NCI-H526 treated with DMSO at 0.1 percent for 48 hours (cell line): ENCODE measurements around the gene FAM171A1.
"Not testable (repeated sequence)": the region's sequence is repeated elsewhere in the genome, so short reads cannot be mapped to it uniquely, and the experiment has no call there.

ENCODE experiments used
- DNase-seq: peaks from one replicate; lab custom pipeline; 2025; lab: John Stamatoyannopoulos, UW

FAM171A1 gene

DNA sequence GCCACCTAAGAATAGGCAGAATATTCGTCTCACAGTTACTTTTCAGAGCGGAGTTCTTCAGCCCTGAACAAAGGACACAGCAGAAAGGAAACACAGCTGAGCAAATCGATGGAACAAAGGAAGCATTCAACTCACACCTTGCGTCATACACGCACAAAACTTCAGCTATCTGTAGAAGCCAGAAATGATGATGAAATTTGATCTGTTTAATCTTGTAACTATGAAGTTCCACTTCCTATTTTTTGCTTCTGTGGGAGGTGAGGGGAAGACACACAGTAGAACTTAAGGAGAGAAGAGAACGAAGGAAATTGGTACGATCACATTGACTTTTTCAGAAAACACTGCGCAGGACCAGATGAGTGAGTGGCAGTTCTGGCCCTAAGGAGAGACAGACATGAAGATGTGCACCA, 26.2 kb downstream of the FAM171A1 start:
- DNase-seq, result peak; percentile 84

DNA sequence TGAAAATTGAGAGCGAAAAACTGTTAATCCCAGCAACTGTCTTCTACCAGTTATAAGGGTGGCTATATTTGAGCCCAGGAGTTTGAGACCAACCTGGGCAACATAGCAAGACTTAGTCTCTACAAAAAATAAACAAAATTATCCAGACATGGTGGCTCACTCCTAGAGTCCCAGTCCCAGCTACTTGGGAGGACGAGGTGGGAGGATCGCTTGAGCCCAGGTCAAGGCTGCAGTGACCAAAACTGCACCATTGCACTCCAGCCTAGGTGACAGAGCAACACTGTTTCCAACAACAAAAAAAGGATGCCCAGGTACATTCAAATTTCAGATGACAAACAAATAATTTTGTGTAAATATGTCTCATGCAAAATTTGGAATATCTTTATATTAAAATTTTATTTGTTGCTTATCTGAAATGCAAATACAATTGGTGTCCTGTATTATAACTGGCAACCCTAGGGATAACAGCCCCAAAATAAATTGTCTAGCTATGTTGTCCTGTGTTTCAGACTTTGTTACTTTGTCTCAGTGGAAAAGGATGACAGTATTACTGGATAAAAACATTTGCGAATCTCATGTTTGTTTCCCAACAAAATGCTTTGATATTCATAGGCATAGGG, 26.7 kb downstream of the FAM171A1 start:
- DNase-seq, result peak; percentile 77

DNA sequence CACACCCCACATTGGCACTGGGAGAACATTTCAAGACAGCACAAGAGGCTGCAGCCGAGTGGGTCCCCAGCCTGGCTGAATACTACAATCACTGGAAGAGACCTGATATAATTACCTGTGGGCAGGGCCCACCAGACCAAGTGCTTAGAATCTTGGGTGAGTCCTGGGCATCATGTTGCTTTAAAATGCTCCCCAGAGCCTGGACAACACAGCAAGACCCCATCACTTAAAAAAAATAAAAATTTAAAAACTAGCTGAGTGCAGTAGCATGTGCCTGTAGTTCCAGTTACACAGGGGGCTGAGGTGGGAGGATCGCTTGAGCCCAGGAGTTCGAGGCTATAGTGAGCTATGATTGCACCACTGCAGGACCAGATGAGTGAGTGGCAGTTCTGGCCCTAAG, 28.1 kb downstream of the FAM171A1 start:
- no peak for DNase-seq

DNA sequence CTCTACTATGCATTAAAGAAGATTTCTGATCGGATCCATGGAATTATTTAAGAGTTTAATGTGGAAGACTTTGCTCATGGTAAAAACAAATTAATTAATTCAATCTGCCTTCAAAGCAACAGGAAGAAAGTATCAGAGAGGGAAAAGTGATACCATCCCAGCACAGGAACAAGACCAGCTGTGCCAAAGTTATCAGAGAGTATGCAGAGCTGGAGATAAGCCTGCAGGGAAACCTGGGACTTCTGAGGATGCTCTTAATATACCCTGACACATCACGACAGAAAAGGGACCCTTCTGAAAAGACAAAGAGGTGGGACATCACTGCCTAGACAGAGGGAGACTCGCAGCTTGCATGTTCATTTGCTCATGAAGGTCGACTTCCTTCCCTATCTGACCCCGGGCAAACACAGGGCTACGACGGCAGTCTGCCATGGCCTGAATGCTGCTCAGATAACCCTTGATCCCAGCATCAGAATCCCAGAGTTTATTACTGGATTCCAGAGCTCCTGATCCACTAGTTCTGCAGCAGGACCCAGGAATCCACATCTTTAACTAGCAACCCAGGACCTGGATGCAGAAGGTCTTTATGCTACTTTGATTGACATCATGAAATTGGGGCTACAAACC, 29.5 kb downstream of the FAM171A1 start:
- no peak for DNase-seq

DNA sequence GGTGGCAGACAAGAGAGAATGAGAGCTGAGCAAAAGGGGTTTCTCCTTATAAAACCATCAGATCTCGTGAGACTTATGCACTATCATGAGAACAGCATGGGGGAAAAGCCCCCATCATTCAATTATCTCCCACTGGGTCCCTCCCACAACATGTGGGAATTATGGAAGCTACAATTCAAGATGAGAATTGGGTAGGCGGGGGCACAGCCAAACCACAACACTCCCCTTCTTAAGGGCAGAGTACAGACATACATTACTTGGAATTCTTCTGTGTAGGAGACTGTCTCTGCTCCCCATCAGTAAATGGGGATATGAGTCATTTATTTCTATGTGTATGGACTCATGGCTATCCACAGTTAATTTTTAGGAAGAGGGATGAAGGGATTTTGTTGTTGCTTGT, 31.2 kb downstream of the FAM171A1 start:
- DNase-seq, result no peak

DNA sequence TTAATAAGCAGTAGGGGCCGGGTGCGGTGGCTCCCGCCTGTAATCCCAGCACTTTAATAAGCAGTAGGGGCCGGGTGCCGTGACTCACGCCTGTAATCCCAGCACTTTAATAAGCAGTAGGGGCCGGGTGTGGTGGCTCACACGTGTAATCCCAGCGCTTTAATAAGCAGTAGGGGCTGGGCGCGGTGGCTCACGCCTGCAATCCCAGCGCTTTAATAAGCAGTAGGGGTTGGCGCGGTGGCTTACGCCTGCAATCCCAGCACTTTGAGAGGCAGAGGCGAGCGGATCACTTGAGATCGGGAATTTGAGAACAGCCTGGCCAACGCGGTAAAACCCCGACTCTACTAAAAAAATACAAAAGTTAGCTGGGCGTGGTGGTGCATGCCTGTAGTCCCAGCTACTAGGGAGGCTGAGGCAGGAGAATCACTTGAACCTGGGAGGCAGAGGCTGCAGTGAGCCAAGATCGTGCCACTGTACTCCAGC, 33.6 kb downstream of the FAM171A1 start:
- DNase-seq, result not testable (repeated sequence)

DNA sequence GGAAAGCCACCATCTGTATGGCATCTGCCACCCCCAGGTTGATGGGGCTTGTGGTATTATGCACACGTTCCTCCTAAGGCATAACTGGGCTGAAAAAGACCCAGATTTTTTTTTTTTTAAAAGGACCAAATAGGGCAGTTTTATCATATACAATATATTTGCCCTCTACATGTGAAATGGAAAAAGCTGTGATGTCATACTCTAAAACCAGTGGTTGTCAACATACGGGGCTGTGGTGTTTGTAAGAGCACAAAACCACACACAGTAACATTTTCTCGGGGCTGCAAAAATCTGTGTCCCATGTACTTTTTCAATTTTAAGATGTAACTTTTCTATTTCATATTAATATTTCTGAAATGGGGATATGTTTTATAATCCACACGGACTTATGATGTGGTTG, 34.9 kb downstream of the FAM171A1 start:
- no peak for DNase-seq

DNA sequence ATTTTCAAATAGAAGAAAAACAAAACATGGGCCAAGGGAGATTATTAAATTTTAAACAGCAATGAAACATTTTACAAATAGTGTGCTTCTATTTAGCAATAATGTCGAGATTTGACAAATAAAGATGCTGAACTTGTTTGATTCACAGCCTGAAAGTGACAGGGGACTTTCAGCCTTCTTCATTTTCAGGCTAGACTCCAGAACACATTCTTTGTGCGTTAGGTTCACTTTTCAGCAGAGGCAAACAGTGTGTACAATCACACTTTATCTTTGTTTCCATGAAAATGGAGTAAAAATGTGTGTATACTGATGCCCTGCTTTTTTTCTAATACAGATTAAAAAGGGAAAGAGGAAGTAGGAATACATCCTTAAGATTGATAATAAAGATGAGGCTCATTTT, 35.6 kb downstream of the FAM171A1 start:
- no peak for DNase-seq

DNA sequence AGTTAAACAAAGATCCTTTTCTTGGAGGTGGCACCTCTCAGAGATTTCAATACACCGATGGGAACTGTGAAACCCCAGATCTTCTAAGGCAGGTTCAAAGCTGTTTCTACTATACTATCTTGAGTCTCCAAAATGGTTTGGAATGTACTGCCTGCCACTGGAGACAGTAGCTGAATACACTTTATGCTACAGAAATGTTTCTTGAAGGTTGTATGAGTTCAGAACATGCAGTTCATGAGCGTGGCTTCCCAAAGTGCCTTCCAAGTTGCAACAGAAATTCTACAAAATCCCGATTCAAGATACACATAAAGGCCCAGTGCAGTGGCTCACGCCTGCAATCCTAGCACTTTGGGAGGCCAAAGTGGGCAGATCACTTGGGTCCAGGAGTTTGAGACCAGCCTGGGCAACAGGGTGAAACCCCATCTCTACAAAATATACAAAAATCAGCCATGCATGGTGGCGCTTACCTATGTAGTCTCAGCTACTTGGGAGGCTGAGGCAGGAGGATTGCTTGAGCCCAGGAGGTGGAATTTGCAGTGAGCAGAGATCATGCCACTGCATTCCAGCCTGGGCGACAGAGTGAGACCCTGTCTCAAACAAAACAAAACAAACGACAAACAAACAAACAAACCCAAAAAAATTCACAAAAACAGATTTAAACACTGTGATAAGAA, 36.3 kb downstream of the FAM171A1 start:
- DNase-seq, result no peak

DNA sequence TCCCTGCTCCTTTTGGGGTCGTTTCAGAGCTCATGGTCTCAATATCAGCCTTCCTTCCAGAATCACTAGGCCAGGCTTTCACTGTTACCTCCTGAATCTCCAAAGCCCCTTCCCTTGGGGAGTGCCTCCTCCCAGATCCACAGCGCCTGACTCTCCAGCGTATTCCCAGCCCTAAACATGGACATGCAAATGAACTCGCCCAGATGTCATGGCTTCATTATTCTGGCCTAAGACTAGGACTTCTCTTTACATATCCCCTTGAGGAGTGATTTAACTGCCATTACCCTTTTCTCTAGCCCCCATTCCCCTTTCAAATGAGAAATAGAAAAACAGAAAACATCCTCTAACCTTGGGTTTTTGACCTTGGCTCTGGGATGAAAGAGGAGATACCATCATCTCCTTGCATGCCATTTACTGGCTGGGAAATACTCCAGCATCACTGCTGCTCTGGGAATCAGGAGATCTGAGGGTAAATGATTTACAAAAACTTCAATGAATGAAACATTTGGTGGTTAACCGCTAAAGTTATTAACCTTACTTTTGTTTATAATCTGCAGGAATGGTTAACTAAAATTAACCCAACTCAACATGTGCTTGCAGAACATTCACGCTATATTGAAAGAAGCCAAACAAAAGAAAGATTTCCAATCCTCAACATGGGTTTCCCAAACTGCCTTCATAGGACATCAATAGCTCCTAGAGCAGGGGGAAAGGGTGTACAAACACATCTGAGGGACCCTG, 37.0 kb downstream of the FAM171A1 start:
- DNase-seq, result peak; percentile 36

DNA sequence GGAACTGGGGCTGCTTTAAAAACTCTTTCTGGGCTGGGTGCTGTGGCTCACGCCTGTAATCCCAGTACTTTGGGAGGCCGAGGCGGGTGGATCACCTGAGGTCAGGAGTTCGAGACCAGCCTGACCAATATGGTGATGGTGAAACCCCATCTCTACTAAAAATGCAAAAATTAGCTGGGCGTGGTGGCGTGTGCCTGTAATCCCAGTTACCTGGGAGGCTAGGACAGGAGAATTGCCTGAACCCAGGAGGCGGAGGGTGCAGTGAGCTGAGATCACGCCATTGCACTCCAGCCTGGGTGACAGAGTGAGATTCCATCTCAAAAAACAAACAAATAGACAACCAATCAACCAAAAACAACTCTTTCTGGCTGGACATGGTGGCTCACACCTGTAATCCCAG, 37.9 kb downstream of the FAM171A1 start:
- not testable (repeated sequence) for DNase-seq

DNA sequence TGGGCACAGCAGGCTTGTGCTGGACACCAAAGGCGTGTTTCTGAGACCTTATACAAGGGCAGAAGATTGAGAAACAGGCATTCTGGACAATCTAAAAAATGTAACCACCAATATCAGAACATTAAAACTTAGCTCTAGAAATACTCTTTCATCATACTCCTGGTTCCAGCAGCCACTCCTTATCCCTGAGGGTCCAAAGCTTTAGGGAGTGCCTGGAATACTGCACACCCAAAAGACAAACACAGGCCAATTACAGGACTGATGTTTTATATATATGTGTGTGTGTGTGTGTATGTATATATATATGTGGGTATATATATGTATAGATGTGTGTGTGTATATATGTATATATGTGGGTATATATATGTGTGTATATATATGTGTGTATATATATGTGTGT, 39.6 kb downstream of the FAM171A1 start:
- no peak for DNase-seq

DNA sequence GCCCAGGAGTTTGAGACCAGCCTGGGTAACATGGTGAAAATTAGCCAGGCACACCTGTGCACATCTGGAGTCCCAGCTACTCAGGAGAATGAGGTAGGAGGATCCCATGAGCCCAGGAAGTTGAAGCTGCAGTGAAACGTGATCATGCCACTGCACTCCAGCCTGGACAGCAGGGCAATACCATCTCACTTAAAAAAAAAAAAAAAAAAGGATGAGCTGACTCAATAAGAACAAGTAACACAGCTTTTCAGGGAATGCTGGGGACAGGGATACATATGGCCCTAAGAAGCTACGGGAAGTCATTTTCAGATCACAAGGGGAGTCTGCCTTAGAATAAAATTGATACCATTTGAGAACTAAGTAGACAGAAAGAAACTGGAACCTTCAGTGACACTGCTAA, 41.7 kb downstream of the FAM171A1 start:
- no peak for DNase-seq

DNA sequence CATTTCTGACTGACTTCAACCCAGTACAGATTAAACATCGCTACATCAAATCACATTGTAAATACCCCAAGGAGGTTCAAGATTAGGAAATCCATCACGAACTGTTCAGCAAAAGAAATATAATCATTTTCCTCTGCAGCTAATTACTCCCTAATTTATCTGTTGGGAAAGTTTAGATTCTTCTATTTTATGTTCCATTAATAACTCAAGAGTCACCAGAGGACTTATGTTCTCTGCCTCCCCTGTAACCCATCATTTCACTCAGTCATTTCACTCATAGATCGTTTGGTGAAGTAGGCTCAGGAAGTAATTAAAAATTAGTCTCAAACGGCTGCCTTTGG, 45.2 kb downstream of the FAM171A1 start:
- DNase-seq, result no peak

DNA sequence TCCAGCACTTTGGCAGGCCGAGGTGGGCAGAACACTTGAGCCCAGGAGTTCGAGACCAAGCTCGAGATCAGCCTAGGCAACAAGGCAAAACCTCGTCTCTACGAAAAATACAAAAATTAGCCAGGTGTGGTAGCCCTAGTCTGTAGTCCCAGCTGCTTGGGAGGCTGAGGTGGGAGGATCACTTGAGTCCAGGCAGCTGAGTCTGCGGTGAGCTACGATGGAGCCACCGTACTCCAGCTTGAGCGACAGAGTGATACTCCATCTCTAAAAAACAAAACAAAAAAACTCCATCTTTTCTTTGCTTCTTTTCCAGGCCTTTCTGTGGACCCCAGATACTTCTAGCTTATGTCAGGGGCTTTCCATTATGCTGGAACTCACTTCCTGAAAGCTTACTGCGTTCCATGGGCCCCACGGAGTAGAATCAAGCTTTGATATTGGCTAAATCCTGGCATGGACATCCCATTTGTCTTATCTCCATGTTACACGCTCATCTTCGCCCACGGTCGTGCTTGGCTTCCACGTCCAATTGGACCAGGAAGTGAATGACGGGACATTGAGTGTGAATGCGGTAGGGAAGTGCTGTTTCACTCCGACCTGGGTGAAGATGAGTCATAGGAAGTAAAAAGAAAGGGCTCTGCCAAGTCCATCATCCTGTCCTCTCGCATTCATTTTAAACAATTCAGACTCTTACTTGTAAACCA, 45.7 kb downstream of the FAM171A1 start:
- no peak for DNase-seq

DNA sequence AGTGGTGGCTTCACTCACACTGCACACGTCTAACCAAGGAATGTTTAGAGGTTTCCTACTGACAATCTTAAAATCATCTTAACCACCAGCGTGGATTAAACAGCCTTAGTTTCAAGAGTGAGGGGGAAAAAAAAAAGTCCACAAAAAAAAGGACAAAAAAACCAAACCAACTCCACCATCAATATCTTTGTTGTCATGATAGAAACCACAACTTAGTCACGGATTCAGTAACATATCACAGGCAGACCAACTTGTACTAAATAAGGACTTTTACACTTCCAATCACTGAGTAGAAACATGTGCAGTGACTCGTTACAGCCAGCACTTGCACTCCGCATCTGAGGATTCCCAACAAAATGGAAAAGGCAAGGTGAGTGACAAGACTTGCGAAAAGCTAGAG, 46.5 kb downstream of the FAM171A1 start:
- DNase-seq, result no peak

DNA sequence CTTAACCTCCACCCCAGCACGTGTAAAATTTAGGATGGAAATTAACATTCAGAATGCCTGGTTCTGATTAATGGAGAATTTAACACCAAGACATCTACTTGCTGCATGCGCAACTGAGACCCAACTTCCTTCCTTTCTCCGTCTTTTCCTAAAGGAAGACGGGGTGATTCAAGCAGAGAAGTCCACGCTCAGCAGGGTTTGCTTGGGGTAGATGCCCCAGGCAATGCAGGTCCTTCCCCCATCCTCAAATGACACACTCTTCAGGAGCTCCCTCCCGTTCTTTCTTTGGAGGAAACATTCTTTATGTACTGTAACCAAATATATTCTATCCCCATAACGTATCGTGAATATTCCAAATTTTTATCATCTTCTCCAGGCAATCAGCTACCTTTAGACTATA, 47.0 kb downstream of the FAM171A1 start:
- no peak for DNase-seq

DNA sequence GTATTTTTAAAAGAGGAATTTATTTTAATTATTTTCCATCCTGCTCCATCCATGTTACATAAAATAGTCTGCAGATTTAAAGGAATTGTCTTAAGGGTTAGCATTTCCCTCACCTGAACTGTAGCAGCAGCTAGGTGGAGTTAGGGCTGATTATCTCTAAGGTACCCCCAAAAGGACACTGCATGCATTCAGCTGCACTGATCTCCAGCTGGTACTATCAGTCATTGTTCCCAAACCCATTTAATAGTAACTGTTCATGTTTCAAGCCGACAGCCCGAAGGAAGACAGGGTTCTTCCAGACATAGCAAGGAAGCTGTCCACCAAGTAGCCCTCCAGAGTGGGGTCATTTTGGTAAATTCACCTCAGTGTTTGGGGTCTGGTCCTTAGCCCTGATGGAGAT, 48.7 kb downstream of the FAM171A1 start:
- DNase-seq, result no peak

DNA sequence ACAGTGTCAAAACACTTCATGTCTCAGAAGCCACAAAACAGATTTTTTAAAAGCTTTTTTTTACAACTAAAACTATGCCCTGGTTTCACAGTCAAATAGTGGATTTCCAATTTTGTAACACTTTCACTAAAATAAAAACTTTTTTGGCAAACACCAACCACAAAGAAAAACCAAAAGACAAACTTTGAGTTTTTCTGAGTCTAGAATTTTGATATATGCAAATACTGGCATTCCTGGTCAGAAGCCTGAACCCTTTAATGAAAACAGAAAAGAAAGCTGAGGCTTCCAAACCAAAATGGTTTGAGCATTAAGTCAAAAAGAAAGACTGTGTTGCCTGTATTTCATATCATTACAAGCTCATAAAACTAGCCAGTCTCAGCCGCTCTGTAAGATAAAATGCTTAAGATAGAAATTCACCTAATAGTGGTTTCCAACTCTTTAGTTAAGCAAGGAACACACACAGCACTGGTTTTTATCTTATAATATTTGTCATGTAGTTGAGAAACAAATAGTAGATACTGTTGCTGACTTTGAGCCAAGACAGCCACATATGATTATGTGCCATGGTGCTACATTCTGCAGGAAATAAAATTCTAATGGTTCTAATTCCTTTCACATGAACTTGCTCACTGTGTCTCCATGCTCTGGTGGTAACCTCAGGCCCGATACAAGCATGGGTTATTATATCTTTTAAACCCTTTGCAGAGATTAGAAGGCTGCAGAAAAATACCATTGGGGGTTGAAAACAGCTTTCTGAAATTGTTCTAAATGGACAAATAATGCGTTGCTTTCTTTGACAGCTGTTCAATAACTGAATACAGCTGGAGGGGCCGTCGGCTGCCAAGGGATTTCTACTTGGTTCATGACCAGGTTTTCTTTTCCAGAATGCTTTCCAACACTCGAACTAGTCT, 49.4 kb downstream of the FAM171A1 start:
- no peak for DNase-seq

DNA sequence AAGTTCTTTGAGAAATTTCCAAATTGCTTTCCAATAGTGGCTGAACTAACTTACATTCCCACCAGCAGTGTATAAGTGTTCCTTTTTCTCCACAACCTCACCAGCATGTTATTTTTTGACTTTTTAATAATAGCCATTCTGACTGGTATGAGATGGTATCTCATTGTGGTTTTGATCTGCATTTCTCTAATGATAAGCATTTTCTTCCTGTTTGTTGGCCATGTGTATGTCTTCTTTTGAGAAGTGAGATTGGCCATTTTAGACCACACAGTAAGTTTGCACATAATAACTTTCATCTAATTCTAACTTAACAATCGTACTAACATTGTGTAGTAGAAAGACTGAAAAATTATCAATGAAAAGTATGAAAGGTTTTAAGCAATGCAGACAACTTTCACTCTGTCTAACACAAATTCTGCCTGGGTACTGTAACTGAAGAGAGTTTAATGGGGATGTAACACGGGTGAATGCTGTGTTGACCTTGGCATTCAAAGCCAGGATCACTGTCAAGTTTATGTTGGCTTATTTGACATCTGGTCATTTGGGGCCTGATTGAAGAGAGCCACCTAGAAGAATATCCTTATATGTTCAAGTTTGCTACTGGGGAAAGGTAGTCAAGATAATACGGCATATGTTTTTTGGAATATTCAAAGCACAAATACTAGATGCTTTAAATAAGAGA, 50.4 kb downstream of the FAM171A1 start:
- DNase-seq, result no peak

DNA sequence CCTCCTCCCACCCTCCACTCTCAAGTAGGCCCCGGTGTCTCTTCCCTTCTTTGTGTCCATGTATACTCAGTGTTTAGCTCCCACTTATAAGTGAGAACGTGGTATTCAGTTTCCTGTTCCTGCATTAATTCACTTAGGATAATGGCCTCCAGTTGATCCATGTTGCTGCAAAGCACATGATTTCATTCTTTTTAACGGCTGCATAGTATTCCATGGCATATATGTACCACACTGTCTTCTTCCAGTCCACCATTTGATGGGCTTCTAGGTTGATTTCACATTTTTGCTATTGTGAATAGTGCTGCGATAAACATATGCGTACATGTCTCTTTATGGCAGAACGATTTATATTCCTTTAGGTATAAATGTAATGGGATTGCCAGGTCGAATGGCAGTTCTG, 51.0 kb downstream of the FAM171A1 start:
- no peak for DNase-seq
